ENCODE data around the gene TBC1D14. TPM values are rescaled to one million over a fixed set of nuclear protein-coding genes. Genes with fewer than 3 reads are reported as not detected.
"Not testable (repeated sequence)": the region's sequence is repeated elsewhere in the genome, so short reads cannot be mapped to it uniquely, and the experiment has no call there.

Gene TBC1D14
- polyA plus RNA-seq, 1 of the 3 experiments (the other 2 are of a cell fraction), result 39.5 TPM

DNA sequence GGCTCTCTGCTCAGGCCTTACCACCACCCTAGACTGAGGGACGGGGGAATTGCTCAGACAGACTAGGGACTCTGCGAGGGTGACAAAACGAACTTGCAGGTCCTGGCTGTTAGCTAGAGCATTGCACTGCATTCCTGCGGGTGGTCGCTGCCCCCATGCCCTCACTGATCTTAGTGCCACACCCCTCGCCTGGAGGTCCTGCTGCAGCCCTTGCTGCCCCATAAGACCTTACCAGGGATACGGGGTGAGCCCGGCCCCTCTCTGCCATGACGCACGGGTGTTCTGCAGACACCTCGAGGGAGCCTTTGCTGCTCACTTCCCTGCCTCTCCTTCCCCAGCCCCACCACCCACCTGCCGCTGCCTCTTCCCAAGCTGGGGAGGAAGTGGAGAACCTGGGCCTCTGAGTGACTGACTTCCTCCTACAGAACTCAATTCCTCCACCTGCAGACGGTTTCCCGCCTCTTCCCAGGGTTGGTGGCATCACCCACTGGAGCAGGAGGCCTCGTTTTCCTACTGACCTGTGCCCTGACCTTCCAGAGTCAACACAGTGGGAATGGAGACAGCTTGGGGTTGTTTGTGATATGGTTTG lies 19.8 kb upstream of the TBC1D14 start (continued):
- TF ChIP-seq MAX (IDR thresholded peaks at IDR 0.05; ENCODE audit: low read depth) (no peak), NFIC (IDR thresholded peaks at IDR 0.05; ENCODE audit: borderline replicate concordance) (no peak), RAD21 (IDR thresholded peaks at IDR 0.05; ENCODE audit: low read length) (no peak), TAF1 (IDR thresholded peaks at IDR 0.05; ENCODE audit: borderline replicate concordance, low read depth, low read length) (no peak), EZH2phosphoT487 (IDR thresholded peaks at IDR 0.05; ENCODE audit: borderline replicate concordance, low read depth) (no peak), JUND (IDR thresholded peaks at IDR 0.05) (no peak)

GRCh38 chr4:6890358-6890757 lies 19.3 kb upstream of the TBC1D14 start:
- H3K9me2 ChIP-seq, result no peaks in the 10 kb centered on the region
- no peak overlapping the region for H3K9ac ChIP-seq
- H3K4me1 ChIP-seq (ENCODE audit: control insufficient read depth in 1 of 2, insufficient read depth in 2 of 2, low read depth in 1 of 2, low read length in 1 of 2), result peaks cover 0 to 3% of the 10 kb centered on the region in 2 experiments; a peak in 1 of 4 replicates
- H2AFZ ChIP-seq (ENCODE audit: low read depth), result no peak overlapping the region
- H3K4me2 ChIP-seq, result no peak overlapping the region
- H3K27ac ChIP-seq (ENCODE audit: low read depth in 2 of 2, low read length in 1 of 2), result no peak overlapping the region
- no peaks in the 10 kb centered on the region for H3F3A ChIP-seq (replicated peaks; ENCODE audit: insufficient read depth)
- CTCF ChIA-PET, result interaction anchor here (1.2 kb wide), 1 partner anchor 16 kb away, joined by 3 read pairs; no protein-coding TSS in a partner anchor
- POLR2A ChIA-PET, result no interaction called here
- H3K9me3 ChIP-seq, result no peaks in the 10 kb centered on the region
- DNase-seq, result no peak
- no peaks in the 10 kb centered on the region for H3K36me3 ChIP-seq (replicated peaks in 1 of 2; ENCODE audit: control insufficient read depth in 1 of 2, insufficient read depth in 2 of 2, low read length in 1 of 2)
- no peaks in the 10 kb centered on the region for H3K27me3 ChIP-seq (ENCODE audit: insufficient read depth)
- H3K4me3 ChIP-seq (ENCODE audit: low read depth in 2 of 2, low read length in 1 of 2), result no peak overlapping the region
- WGBS (ENCODE audit: low lambda C conversion rate), result 90% methylated on average over 3 of the region's 3 CpGs
- no peaks in the 10 kb centered on the region for H3K79me2 ChIP-seq (ENCODE audit: insufficient read depth)
- no peak for TF ChIP-seq RFX5 (IDR thresholded peaks at IDR 0.05; ENCODE audit: low read length)
- no peak for TF ChIP-seq POLR2AphosphoS5 (IDR thresholded peaks at IDR 0.05; ENCODE audit: low read depth, low read length)
- TF ChIP-seq JUND (IDR thresholded peaks at IDR 0.05), result no peak
- H4K20me1 ChIP-seq (ENCODE audit: insufficient read depth), result no peaks in the 10 kb centered on the region

GRCh38 chr4:6890971-6891370 lies 18.7 kb upstream of the TBC1D14 start:
- H3K9ac ChIP-seq; H3K4me3 ChIP-seq (ENCODE audit: low read depth in 2 of 2, low read length in 1 of 2); CTCF ChIA-PET; H3K4me2 ChIP-seq; H3K4me1 ChIP-seq (ENCODE audit: control insufficient read depth in 1 of 2, insufficient read depth in 2 of 2, low read depth in 1 of 2, low read length in 1 of 2); H4K20me1 ChIP-seq (ENCODE audit: insufficient read depth); H3F3A ChIP-seq (replicated peaks; ENCODE audit: insufficient read depth); POLR2A ChIA-PET; DNase-seq; H3K9me3 ChIP-seq; H2AFZ ChIP-seq (ENCODE audit: low read depth); H3K27me3 ChIP-seq (ENCODE audit: insufficient read depth); H3K27ac ChIP-seq (ENCODE audit: low read depth in 2 of 2, low read length in 1 of 2); H3K79me2 ChIP-seq (ENCODE audit: insufficient read depth); H3K36me3 ChIP-seq (replicated peaks in 1 of 2; ENCODE audit: control insufficient read depth in 1 of 2, insufficient read depth in 2 of 2, low read length in 1 of 2); H3K9me2 ChIP-seq: not testable (repeated sequence)
- WGBS (ENCODE audit: low lambda C conversion rate), result 94% methylated on average over 9 of the region's 9 CpGs

- no peak overlapping the region for H3K4me3 ChIP-seq (ENCODE audit: low read depth in 2 of 2, low read length in 1 of 2)
- no peaks in the 10 kb centered on the region for H3K27me3 ChIP-seq (ENCODE audit: insufficient read depth)
- H2AFZ ChIP-seq (ENCODE audit: low read depth), result no peak overlapping the region
- H3K9me2 ChIP-seq, result no peaks in the 10 kb centered on the region
- no peaks in the 10 kb centered on the region for H4K20me1 ChIP-seq (ENCODE audit: insufficient read depth)
- H3F3A ChIP-seq (replicated peaks; ENCODE audit: insufficient read depth), result no peaks in the 10 kb centered on the region
- WGBS (ENCODE audit: low lambda C conversion rate), result 90% methylated on average over 5 of the region's 10 CpGs
- H3K9ac ChIP-seq, result no peak overlapping the region
- ChIA-PET POLR2A (no interaction called here), CTCF (interaction anchor here (0.7 kb wide), 1 partner anchor 180 kb away, joined by 3 read pairs; no protein-coding TSS in a partner anchor)
- no peak overlapping the region for H3K4me2 ChIP-seq
- no peaks in the 10 kb centered on the region for H3K9me3 ChIP-seq
- H3K36me3 ChIP-seq (replicated peaks in 1 of 2; ENCODE audit: control insufficient read depth in 1 of 2, insufficient read depth in 2 of 2, low read length in 1 of 2), result no peaks in the 10 kb centered on the region
- no peaks in the 10 kb centered on the region for H3K79me2 ChIP-seq (ENCODE audit: insufficient read depth)
- H3K4me1 ChIP-seq (ENCODE audit: control insufficient read depth in 1 of 2, insufficient read depth in 2 of 2, low read depth in 1 of 2, low read length in 1 of 2), result no peaks in the 10 kb centered on the region
- no peak for DNase-seq
- no peak overlapping the region for H3K27ac ChIP-seq (ENCODE audit: low read depth in 2 of 2, low read length in 1 of 2)
- TF ChIP-seq, protein P1, sequence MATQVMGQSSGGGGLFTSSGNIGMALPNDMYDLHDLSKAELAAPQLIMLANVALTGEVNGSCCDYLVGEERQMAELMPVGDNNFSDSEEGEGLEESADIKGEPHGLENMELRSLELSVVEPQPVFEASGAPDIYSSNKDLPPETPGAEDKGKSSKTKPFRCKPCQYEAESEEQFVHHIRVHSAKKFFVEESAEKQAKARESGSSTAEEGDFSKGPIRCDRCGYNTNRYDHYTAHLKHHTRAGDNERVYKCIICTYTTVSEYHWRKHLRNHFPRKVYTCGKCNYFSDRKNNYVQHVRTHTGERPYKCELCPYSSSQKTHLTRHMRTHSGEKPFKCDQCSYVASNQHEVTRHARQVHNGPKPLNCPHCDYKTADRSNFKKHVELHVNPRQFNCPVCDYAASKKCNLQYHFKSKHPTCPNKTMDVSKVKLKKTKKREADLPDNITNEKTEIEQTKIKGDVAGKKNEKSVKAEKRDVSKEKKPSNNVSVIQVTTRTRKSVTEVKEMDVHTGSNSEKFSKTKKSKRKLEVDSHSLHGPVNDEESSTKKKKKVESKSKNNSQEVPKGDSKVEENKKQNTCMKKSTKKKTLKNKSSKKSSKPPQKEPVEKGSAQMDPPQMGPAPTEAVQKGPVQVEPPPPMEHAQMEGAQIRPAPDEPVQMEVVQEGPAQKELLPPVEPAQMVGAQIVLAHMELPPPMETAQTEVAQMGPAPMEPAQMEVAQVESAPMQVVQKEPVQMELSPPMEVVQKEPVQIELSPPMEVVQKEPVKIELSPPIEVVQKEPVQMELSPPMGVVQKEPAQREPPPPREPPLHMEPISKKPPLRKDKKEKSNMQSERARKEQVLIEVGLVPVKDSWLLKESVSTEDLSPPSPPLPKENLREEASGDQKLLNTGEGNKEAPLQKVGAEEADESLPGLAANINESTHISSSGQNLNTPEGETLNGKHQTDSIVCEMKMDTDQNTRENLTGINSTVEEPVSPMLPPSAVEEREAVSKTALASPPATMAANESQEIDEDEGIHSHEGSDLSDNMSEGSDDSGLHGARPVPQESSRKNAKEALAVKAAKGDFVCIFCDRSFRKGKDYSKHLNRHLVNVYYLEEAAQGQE (IDR thresholded peaks at IDR 0.05; ENCODE audit: low read depth, low read length), result no peak
- no peak for TF ChIP-seq TCF12 (IDR thresholded peaks at IDR 0.05)
- no peak for TF ChIP-seq GATA2 (CRISPR knock-in tag; IDR thresholded peaks at IDR 0.05)
- TF ChIP-seq, protein P2, sequence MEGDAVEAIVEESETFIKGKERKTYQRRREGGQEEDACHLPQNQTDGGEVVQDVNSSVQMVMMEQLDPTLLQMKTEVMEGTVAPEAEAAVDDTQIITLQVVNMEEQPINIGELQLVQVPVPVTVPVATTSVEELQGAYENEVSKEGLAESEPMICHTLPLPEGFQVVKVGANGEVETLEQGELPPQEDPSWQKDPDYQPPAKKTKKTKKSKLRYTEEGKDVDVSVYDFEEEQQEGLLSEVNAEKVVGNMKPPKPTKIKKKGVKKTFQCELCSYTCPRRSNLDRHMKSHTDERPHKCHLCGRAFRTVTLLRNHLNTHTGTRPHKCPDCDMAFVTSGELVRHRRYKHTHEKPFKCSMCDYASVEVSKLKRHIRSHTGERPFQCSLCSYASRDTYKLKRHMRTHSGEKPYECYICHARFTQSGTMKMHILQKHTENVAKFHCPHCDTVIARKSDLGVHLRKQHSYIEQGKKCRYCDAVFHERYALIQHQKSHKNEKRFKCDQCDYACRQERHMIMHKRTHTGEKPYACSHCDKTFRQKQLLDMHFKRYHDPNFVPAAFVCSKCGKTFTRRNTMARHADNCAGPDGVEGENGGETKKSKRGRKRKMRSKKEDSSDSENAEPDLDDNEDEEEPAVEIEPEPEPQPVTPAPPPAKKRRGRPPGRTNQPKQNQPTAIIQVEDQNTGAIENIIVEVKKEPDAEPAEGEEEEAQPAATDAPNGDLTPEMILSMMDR (IDR thresholded peaks at IDR 0.05), result no peak
- TF ChIP-seq SIN3A (IDR thresholded peaks at IDR 0.05; ENCODE audit: borderline replicate concordance, low read depth, low read length), result no peak
- no peak for TF ChIP-seq GABPA (IDR thresholded peaks at IDR 0.05; ENCODE audit: low read depth)
Measured at GRCh38 chr4:6891436-6892170, 18.0 kb upstream of the TBC1D14 start.
